Naive thymus-derived CD4-positive, alpha-beta T cell (primary cell): ENCODE measurements around the gene EFEMP2. TPM values are rescaled to one million over a fixed set of nuclear protein-coding genes. Genes with fewer than 3 reads are reported as not detected.

Source experiments
- ATAC-seq: fragments of 150-1000 bp; cut with Tn5 transposase; 2 replicates; pipeline ENCODE4 v1.10.0; 2021; ENCODE audit warnings: mild to moderate bottlenecking, moderate library complexity
- CTCF ChIA-PET: fragments of 350-600 bp; sonication (Branson Sonifier 250); formaldehyde crosslinking; loops from one replicate; lab custom pipeline; 2021; ENCODE audit warnings: antibody characterized with exemption; lab: Charles Lee
- POLR2A ChIA-PET: fragments of 350-600 bp; sonication (Branson Sonifier 250); formaldehyde crosslinking; loops from one replicate; lab custom pipeline; 2021; ENCODE audit warnings: antibody characterized with exemption, inconsistent platforms; lab: Charles Lee
- DNase-seq, 9 donors: peaks; one replicate each; pipeline versions ENCODE4 v3.0.0 to v3.0.0-alpha.2; 2020 to 2022; ENCODE audit warnings: mixed read lengths in 1 of 9
- H3K27ac ChIP-seq: one replicate; pipeline ENCODE4 v1.7.0; 2013; ENCODE audit warnings: mild to moderate bottlenecking, low read depth, low read length, moderate library complexity
- H3K27me3 ChIP-seq, 2 donors: one replicate each; pipeline ENCODE4 v1.7.0; 2013; ENCODE audit warnings: low read length in 2 of 2, mild to moderate bottlenecking in 2 of 2, moderate library complexity in 2 of 2; ENCODE audit not compliant: control insufficient read depth in 2 of 2, insufficient read depth in 2 of 2
- H3K36me3 ChIP-seq, 3 experiments: 1 replicate in 2 of 3; 2 replicates in 1 of 3; pipeline ENCODE4 v1.7.0; 2013; ENCODE audit warnings: low read length in 3 of 3, mild to moderate bottlenecking in 3 of 3, moderate library complexity in 1 of 3; ENCODE audit not compliant: insufficient read depth in 3 of 3, control insufficient read depth in 2 of 3
- H3K4me1 ChIP-seq, 2 donors: one replicate each; pipeline ENCODE4 v1.7.0; 2013; ENCODE audit warnings: low read length in 2 of 2, mild to moderate bottlenecking in 2 of 2, moderate library complexity in 1 of 2; ENCODE audit not compliant: control insufficient read depth in 2 of 2, insufficient read depth in 2 of 2
- H3K4me3 ChIP-seq: 2 replicates; pipeline ENCODE4 v1.7.0; 2013; ENCODE audit warnings: mild to moderate bottlenecking, low read length
- H3K9me3 ChIP-seq, 3 experiments: 1 replicate in 2 of 3; 2 replicates in 1 of 3; pipeline ENCODE4 v1.7.0; 2013; ENCODE audit warnings: low read length in 3 of 3; ENCODE audit not compliant: control insufficient read depth in 2 of 3
- H3K27ac Mint-ChIP-seq, 9 donors: one replicate each; pipeline ENCODE4 v1.8.0; 2020 to 2022; ENCODE audit warnings: mixed read lengths in 9 of 9, mild to moderate bottlenecking in 8 of 9, moderate library complexity in 5 of 9, inconsistent platforms in 2 of 9
- H3K27me3 Mint-ChIP-seq, 5 donors: one replicate each; pipeline ENCODE4 v1.8.0; 2021 to 2022; ENCODE audit warnings: mixed read lengths in 5 of 5, mild to moderate bottlenecking in 1 of 5
- H3K36me3 Mint-ChIP-seq, 5 donors: one replicate each; pipeline ENCODE4 v1.8.0; 2020 to 2022; ENCODE audit warnings: mixed read lengths in 5 of 5, mild to moderate bottlenecking in 3 of 5, inconsistent platforms in 1 of 5
- H3K4me1 Mint-ChIP-seq, 7 donors: one replicate each; pipeline ENCODE4 v1.8.0; 2020 to 2022; ENCODE audit warnings: mixed read lengths in 7 of 7, mild to moderate bottlenecking in 3 of 7, inconsistent platforms in 1 of 7
- H3K4me3 Mint-ChIP-seq, 10 donors: one replicate each; pipeline ENCODE4 v1.8.0; 2020 to 2022; ENCODE audit warnings: mild to moderate bottlenecking in 10 of 10, mixed read lengths in 10 of 10, moderate library complexity in 6 of 10, inconsistent platforms in 2 of 10
- H3K9me3 Mint-ChIP-seq, 11 donors: one replicate each; pipeline ENCODE4 v1.8.0; 2020 to 2022; ENCODE audit warnings: mixed read lengths in 11 of 11, mild to moderate bottlenecking in 4 of 11, inconsistent platforms in 1 of 11, moderate library complexity in 1 of 11
- intact Hi-C, 2 donors: fragments of 100-400 bp; cut with micrococcal nuclease; formaldehyde crosslinking; loops; one replicate each; pipeline ENCODE4 v1.15.1; 2023
- polyA plus RNA-seq, 2 donors: library from polyadenylated mRNA; unstranded; fragments of 300-500 nt; fragmentation: Illumina TruSeq; gene quantifications; one replicate each; pipeline ENCODE4 v1.2.3, GENCODE V29; 2021
- total RNA-seq, 6 experiments: library from RNA in 5 of 6; stranded (reverse) in 5 of 6; gene quantifications; 1 replicate in 5 of 6; 2 replicates in 1 of 6; pipeline ENCODE4 v1.2.3 and lab custom pipeline; 2021 to 2026

Gene EFEMP2
- total and polyA plus RNA-seq, 7 experiments from 2014 or later, result 0.40 to 16.0 (median 9.2) TPM

DNA sequence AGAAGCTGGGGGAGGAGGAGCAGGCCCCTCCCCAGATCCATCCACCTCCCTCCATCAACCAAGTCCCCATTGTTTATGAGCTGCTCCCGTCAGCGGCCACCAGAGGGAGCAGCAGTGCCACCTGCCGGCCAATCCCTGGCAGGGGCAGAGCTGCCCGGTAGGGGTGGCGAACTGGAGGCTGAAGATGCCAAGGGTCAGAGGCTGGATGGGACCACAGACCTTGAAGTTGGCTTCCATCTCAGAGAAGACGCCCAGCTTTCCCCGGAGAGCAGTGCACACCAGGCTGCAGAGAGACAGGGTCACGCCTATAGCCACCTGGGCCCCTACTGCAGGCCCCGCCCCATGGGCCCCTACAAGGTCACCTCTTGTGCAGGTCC, 12.1 kb upstream of the EFEMP2 start:
- peak; percentile 74 for ATAC-seq
- ChIA-PET POLR2A (interaction anchor here (0.6 to 12.3 kb wide), 14 partner anchors 11 to 231 kb away, joined by 3 to 316 read pairs (median 4); partner anchors contain the start of genes BANF1, C11orf68, CFL1 and EIF1AD), CTCF (interaction anchor here (0.6 to 9.0 kb wide), 32 partner anchors 10 to 272 kb away, joined by 3 to 159 read pairs (median 4); partner anchors contain the start of genes AP5B1, CFL1, KAT5 and MUS81)

DNA sequence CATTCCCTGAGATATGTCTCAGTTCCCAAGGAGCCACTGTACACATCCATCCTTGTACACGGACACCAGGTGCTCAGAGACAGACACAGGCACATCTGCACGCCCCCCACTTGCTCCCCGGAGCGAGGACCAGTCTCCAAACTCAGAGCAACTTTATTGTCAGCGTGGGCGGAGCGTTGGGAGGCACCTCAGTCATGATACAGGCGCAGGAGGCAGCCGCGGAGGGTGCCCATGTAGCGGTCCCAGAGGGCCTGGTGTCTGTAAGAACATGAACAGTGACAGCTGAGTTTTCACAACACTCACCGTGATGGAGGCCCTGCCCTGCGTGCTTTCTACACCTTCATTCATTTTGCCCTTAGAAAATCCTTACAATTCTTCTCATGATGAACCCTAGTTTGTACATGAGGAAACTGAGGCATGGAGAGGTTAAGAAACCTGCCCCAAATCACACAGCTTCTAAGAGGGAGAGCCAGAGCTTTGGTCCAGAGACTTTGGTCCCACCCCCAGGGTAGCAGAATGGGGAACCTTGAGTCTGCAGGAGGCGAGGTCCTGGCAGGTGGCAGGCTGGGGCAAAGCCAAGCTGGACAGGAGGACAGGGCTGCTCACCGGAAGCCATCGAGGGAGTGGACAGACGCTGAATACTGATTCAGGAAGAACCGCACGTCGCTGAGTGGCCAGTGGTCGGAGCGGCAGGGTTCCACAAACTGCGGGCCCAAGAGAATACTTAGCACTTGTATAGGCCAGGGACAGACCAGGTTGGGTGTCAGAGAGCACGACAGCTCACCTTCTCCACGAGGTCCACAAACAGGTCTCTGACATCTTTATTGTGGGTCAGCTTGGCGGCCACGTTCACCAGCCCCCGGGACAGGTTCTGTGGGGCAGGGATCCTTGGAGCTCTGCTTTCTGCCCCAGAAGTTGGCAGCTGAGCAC, 11.5 kb upstream of the EFEMP2 start:
- H3K4me1 Mint-ChIP-seq, result peaks cover 26 to 65% (median 40%) of the 10 kb centered on the region in 7 donors
- intact Hi-C loops, result loop anchor here (1.0 kb wide), 6 partner anchors 11 to 173 kb away; partner anchors contain the start of gene MUS81 (in 2 of the 2)
- Histone ChIP-seq H3K36me3 (peaks cover 0 to 27% (median 0%) of the 10 kb centered on the region in 3 experiments), H3K27me3 (no peaks in the 10 kb centered on the region), H3K4me3 (no peak overlapping the region), H3K4me1 (peaks cover 35 to 36% of the 10 kb centered on the region in 2 donors), H3K9me3 (no peaks in the 10 kb centered on the region), H3K27ac (peak overlapping the region; percentile 14)
- ATAC-seq (no peak), DNase-seq (peak in 1 of 9 donors; percentile 11)
- CTCF ChIA-PET, result interaction anchor here (0.6 to 9.0 kb wide), 30 partner anchors 10 to 271 kb away, joined by 3 to 159 read pairs (median 5); partner anchors contain the start of genes AP5B1, CFL1, KAT5 and MUS81
- H3K36me3 Mint-ChIP-seq, result peaks cover 0 to 11% (median 3%) of the 10 kb centered on the region in 5 donors
- H3K4me3 Mint-ChIP-seq, result peak overlapping the region in 1 of 10 donors; percentile 29
- peak overlapping the region in 8 of 9 donors; percentile 70 to 93 (median 80) for H3K27ac Mint-ChIP-seq
- H3K27me3 Mint-ChIP-seq, result no peaks in the 10 kb centered on the region
- H3K9me3 Mint-ChIP-seq, result peaks cover 0 to 3% (median 0%) of the 10 kb centered on the region in 11 donors
- POLR2A ChIA-PET, result interaction anchor here (0.8 to 12.3 kb wide), 10 partner anchors 10 to 231 kb away, joined by 3 to 316 read pairs (median 6); partner anchors contain the start of genes C11orf68, CFL1, KAT5 and MUS81

More for the DNA sequence above, 12.1 kb upstream of the EFEMP2 start:
- peak overlapping the region; percentile 9 for H3K27ac ChIP-seq
- Mint-ChIP-seq H3K9me3 (peaks cover 0 to 3% (median 0%) of the 10 kb centered on the region in 11 donors), H3K27me3 (no peaks in the 10 kb centered on the region), H3K4me3 (peak overlapping the region in 3 of 10 donors; percentile 29 to 63 (median 58)), H3K36me3 (peaks cover 0 to 11% (median 3%) of the 10 kb centered on the region in 5 donors), H3K27ac (peak overlapping the region in 8 of 9 donors; percentile 70 to 93 (median 80)), H3K4me1 (peaks cover 29 to 65% (median 41%) of the 10 kb centered on the region in 7 donors)
- intact Hi-C loops, result loop anchor here (1.0 kb wide), 6 partner anchors 11 to 173 kb away; partner anchors contain the start of gene MUS81 (in 2 of the 2)
- no peak overlapping the region for H3K4me3 ChIP-seq
- peak; percentile 68 to 87 (median 80) for DNase-seq
- peaks cover 33 to 35% of the 10 kb centered on the region in 2 donors for H3K4me1 ChIP-seq
- H3K27me3 ChIP-seq, result no peaks in the 10 kb centered on the region
- H3K9me3 ChIP-seq, result no peaks in the 10 kb centered on the region
- peaks cover 0 to 27% (median 0%) of the 10 kb centered on the region in 3 experiments for H3K36me3 ChIP-seq

GRCh38 chr11:65883058-65883761, 10.6 kb upstream of the EFEMP2 start:
- no peaks in the 10 kb centered on the region for H3K9me3 ChIP-seq

GRCh38 chr11:65882120-65883057, 9.8 kb upstream of the EFEMP2 start:
- H3K4me1 ChIP-seq, result peaks cover 31 to 34% of the 10 kb centered on the region in 2 donors
- no peaks in the 10 kb centered on the region for H3K27me3 ChIP-seq
- no peak overlapping the region for H3K27ac ChIP-seq
- Mint-ChIP-seq H3K27ac (peak overlapping the region in 6 of 9 donors; percentile 14 to 72 (median 46)), H3K4me3 (peak overlapping the region in 1 of 10 donors; percentile 66), H3K9me3 (peaks cover 0 to 1% (median 0%) of the 10 kb centered on the region in 11 donors), H3K36me3 (peaks cover 0 to 9% (median 3%) of the 10 kb centered on the region in 5 donors), H3K27me3 (no peaks in the 10 kb centered on the region), H3K4me1 (peaks cover 20 to 64% (median 36%) of the 10 kb centered on the region in 7 donors)
- ChIA-PET POLR2A (interaction anchor here (0.8 to 5.4 kb wide), 4 partner anchors 8 to 79 kb away, joined by 3 to 73 read pairs (median 27); partner anchors contain the start of genes CCDC85B, CFL1, FIBP and MUS81), CTCF (interaction anchor here (0.5 to 3.6 kb wide), 8 partner anchors 8 to 179 kb away, joined by 3 to 38 read pairs (median 4); partner anchors contain the start of genes CCDC85B, MUS81 and SNX32)
- H3K4me3 ChIP-seq, result no peak overlapping the region
- no peaks in the 10 kb centered on the region for H3K9me3 ChIP-seq
- intact Hi-C loops, result no loop called here
- no peak for ATAC-seq
- peak in 1 of 9 donors; percentile 7 for DNase-seq
- peaks cover 0 to 27% (median 0%) of the 10 kb centered on the region in 3 experiments for H3K36me3 ChIP-seq

More at GRCh38 chr11:65883058-65883761, 10.6 kb upstream of the EFEMP2 start:
- Mint-ChIP-seq H3K9me3 (peaks cover 0 to 1% (median 0%) of the 10 kb centered on the region in 11 donors), H3K4me3 (no peak overlapping the region), H3K27ac (peak overlapping the region in 3 of 9 donors; percentile 14 to 93 (median 68)), H3K4me1 (peaks cover 20 to 64% (median 38%) of the 10 kb centered on the region in 7 donors), H3K27me3 (no peaks in the 10 kb centered on the region), H3K36me3 (peaks cover 0 to 10% (median 3%) of the 10 kb centered on the region in 5 donors)
- ATAC-seq (no peak), DNase-seq (peak in 1 of 9 donors; percentile 7)
- Histone ChIP-seq H3K36me3 (peaks cover 0 to 27% (median 0%) of the 10 kb centered on the region in 3 experiments), H3K27ac (no peak overlapping the region), H3K4me1 (peaks cover 38 to 40% of the 10 kb centered on the region in 2 donors), H3K27me3 (no peaks in the 10 kb centered on the region), H3K4me3 (no peak overlapping the region)
- CTCF ChIA-PET, result interaction anchor here (0.8 to 9.0 kb wide), 13 partner anchors 12 to 270 kb away, joined by 3 to 159 read pairs (median 7); partner anchors contain the start of genes AP5B1, CFL1, MUS81 and SNX32
- POLR2A ChIA-PET, result interaction anchor here (12.3 kb wide), 1 partner anchor 20 kb away, joined by 316 read pairs; the partner anchor contains the start of genes CFL1 and MUS81
- intact Hi-C loops, result no loop called here

- Mint-ChIP-seq H3K9me3 (no peaks in the 10 kb centered on the region), H3K27ac (peak overlapping the region in 6 of 9 donors; percentile 80 to 92 (median 84))
- CTCF ChIA-PET, result interaction anchor here (1.0 to 2.5 kb wide), 3 partner anchors 10 to 21 kb away, joined by 3 to 9 read pairs (median 6); partner anchors contain the start of genes CCDC85B and MUS81
Observed at GRCh38 chr11:65880844-65881421, 8.3 kb upstream of the EFEMP2 start.

More at GRCh38 chr11:65880844-65881421, 8.3 kb upstream of the EFEMP2 start:
- POLR2A ChIA-PET, result interaction anchor here (0.6 to 5.4 kb wide), 6 partner anchors 9 to 374 kb away, joined by 3 to 73 read pairs (median 4); partner anchors contain the start of genes CCDC85B, CFL1, FIBP and MUS81
- H3K4me1 Mint-ChIP-seq, result peaks cover 12 to 56% (median 29%) of the 10 kb centered on the region in 7 donors
- H3K27ac ChIP-seq, result peak overlapping the region; percentile 39
- no peaks in the 10 kb centered on the region for H3K27me3 Mint-ChIP-seq
- H3K4me3 Mint-ChIP-seq, result peak overlapping the region in 6 of 10 donors; percentile 21 to 80 (median 58)
- ATAC-seq, result no peak
- no peaks in the 10 kb centered on the region for H3K27me3 ChIP-seq
- H3K9me3 ChIP-seq, result no peaks in the 10 kb centered on the region
- no peak overlapping the region for H3K4me3 ChIP-seq
- no peak for DNase-seq
- peaks cover 0 to 9% (median 3%) of the 10 kb centered on the region in 5 donors for H3K36me3 Mint-ChIP-seq
- intact Hi-C loops, result no loop called here
- peaks cover 31 to 34% of the 10 kb centered on the region in 2 donors for H3K4me1 ChIP-seq
- H3K36me3 ChIP-seq, result peaks cover 0 to 27% (median 0%) of the 10 kb centered on the region in 3 experiments
